Esophagus squamous epithelium (tissue), 5 donors: ENCODE measurements around the gene ALKBH3. TPM values are rescaled to one million over a fixed set of nuclear protein-coding genes. Genes with fewer than 3 reads are reported as not detected.

Experiments
- DNase-seq: peaks from one replicate; lab custom pipeline; 2025; lab: John Stamatoyannopoulos, UW
- H3K27ac ChIP-seq, 4 donors: fragments of 200-600 bp; sonication (generic); one replicate each; pipeline ENCODE4 v1.5.1; 2016 to 2019; ENCODE audit warnings: mild to moderate bottlenecking in 1 of 4
- H3K27me3 ChIP-seq, 4 donors: fragments of 200-600 bp; sonication (generic); 1 replicate in 3 of 4; 2 replicates in 1 of 4; pipeline versions ENCODE4 v1.5.1 to v1.6.0; 2017 to 2021; ENCODE audit warnings: antibody characterized with exemption in 1 of 4
- H3K36me3 ChIP-seq, 3 donors: fragments of 200-600 bp; sonication (generic); one replicate each; pipeline ENCODE4 v1.5.1; 2016 to 2019
- H3K4me1 ChIP-seq, 3 donors: fragments of 200-600 bp; sonication (generic); one replicate each; pipeline ENCODE4 v1.5.1; 2017 to 2019
- H3K4me3 ChIP-seq, 4 donors: fragments of 200-600 bp; sonication (generic); 1 replicate in 3 of 4; 2 replicates in 1 of 4; pipeline ENCODE4 v1.5.1; 2016 to 2019; ENCODE audit warnings: mild to moderate bottlenecking in 2 of 4, moderate library complexity in 1 of 4
- H3K9me3 ChIP-seq, 3 donors: fragments of 200-600 bp; sonication (generic); one replicate each; pipeline ENCODE4 v1.5.1; 2016 to 2019
- POLR2A ChIP-seq, 4 donors: fragments of 450-650 bp; IDR thresholded peaks; one replicate each; pipeline ENCODE4 v1.6.1; 2017; ENCODE audit warnings: antibody characterized with exemption in 4 of 4, mild to moderate bottlenecking in 4 of 4, moderate library complexity in 3 of 4
- WGBS, 2 donors: methylation state at CpG; one replicate each; pipeline ENCODE4 v1.1.5; 2018; 5-methylcytosine and 5-hydroxymethylcytosine counted together
- intact Hi-C: fragments of 100-400 bp; cut with DNase I; formaldehyde crosslinking; loops from one replicate; pipeline ENCODE4 v1.15.0; 2022
- total RNA-seq, 4 donors: library from RNA; depleted of rRNA; stranded (reverse); fragments of >200 nt; gene quantifications; one replicate each; pipeline ENCODE4 v1.1.0, GENCODE V29; 2016
- TF ChIP-seq, protein P1 (sequence below), 6 experiments: fragments of 450-650 bp in 4 of 6; fragments of 200-600 bp in 2 of 6; sonication (generic) in 2 of 6; IDR thresholded peaks; one replicate each; pipeline ENCODE4 v1.5.1; 2016 to 2019; ENCODE audit warnings: antibody characterized with exemption in 6 of 6, mild to moderate bottlenecking in 4 of 6, moderate library complexity in 4 of 6
- donor health status: DM: yes; HTN: yes; CAD: no.

ALKBH3 gene
- total RNA-seq, 4 donors from 2014 or later = 25.6 to 41.2 (median 30.7) TPM

DNA sequence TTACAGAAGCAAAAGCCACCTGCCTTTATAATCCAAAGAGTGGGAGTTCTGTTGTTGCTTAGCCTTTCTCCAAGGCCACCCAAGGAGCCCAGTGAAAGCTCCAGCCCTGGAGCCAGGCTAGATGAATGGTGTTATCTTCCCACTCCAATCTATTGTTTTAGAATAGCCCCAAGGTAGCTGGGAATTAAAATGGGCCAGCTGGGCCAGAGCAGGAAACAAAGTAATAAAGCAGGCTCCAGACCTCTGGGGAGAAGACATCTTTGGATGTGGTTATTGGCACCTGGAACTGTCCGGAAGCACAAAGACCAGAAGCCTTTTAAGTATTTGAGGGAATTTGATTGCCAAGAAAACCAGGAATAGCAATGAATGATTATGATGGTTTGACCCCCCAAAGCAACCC lies 70.6 kb downstream of the ALKBH3 start:
- intact Hi-C loops = no loop called here
- H3K36me3 ChIP-seq = no peaks in the 10 kb centered on the region
- TF ChIP-seq POLR2A (IDR thresholded peaks at IDR 0.05) = no peak
- TF ChIP-seq, protein P1, sequence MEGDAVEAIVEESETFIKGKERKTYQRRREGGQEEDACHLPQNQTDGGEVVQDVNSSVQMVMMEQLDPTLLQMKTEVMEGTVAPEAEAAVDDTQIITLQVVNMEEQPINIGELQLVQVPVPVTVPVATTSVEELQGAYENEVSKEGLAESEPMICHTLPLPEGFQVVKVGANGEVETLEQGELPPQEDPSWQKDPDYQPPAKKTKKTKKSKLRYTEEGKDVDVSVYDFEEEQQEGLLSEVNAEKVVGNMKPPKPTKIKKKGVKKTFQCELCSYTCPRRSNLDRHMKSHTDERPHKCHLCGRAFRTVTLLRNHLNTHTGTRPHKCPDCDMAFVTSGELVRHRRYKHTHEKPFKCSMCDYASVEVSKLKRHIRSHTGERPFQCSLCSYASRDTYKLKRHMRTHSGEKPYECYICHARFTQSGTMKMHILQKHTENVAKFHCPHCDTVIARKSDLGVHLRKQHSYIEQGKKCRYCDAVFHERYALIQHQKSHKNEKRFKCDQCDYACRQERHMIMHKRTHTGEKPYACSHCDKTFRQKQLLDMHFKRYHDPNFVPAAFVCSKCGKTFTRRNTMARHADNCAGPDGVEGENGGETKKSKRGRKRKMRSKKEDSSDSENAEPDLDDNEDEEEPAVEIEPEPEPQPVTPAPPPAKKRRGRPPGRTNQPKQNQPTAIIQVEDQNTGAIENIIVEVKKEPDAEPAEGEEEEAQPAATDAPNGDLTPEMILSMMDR (IDR thresholded peaks at IDR 0.05) = no peak
- no peaks in the 10 kb centered on the region for H3K9me3 ChIP-seq
- DNase-seq = no peak
- H3K27ac ChIP-seq = no peak overlapping the region
- no peaks in the 10 kb centered on the region for H3K4me1 ChIP-seq
- H3K27me3 ChIP-seq = peaks cover 0 to 22% (median 0%) of the 10 kb centered on the region in 4 donors
- H3K4me3 ChIP-seq = no peak overlapping the region
- WGBS, 2 donors = 67 to 73% methylated on average over 1 of the region's 1 CpG

- Histone ChIP-seq H3K4me1 (no peaks in the 10 kb centered on the region), H3K27ac (no peak overlapping the region), H3K4me3 (no peak overlapping the region), H3K36me3 (no peaks in the 10 kb centered on the region), H3K27me3 (peaks cover 0 to 16% (median 0%) of the 10 kb centered on the region in 4 donors), H3K9me3 (no peaks in the 10 kb centered on the region)
- intact Hi-C loops = no loop called here
- TF ChIP-seq POLR2A (IDR thresholded peaks at IDR 0.05) = no peak
- TF ChIP-seq, protein P1 (IDR thresholded peaks at IDR 0.05) = no peak
- DNase-seq = no peak
- whole genome bisulfite sequencing, 2 donors = 68 to 80% methylated on average over 6 of the region's 6 CpGs
Observed at GRCh38 chr11:43952020-43952400, 71.4 kb downstream of the ALKBH3 start.

DNA sequence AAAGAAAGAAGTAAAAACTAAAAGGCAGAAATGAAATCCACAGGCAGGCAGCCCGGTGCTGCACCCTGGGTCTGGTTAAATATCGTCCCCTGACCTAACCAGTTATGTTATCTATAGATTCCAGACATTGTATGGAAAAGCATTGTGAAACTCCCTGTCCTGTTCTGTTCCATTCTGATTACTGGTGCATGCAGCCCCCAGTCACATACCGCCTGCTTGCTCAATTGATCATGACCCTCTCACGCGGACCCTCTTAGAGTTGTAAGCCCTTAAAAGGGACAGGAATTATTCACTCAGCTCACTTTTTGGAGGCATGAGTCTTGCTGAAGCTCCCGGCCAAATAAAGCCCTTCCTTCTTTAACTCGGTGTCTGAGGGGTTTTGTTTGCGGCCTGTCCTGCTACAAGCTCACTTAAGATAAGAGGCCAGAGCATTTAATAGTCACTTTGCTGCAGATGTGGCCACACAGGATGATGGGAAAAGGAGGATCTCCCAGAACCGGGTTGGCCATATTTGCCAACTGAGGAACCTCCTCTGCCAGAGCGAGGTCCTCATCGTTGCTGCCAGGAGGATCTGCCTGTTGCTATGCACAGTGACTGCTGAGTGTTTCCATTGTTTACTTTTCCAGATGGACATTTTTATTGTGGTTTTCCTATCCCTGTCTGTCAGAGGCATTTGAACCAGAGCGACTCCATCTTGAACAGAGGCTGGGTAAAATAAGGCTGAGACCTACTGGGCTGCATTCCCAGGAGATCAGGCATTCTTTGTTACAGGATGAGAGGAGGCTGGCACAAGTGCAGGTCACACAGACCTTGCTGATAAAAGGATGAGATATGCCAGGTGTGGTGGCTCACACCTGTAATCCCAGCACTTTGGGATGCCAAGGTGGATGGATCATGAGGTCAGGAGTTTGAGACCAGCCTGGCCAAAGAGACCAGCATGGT lies 72.0 kb downstream of the ALKBH3 start:
- H3K36me3 ChIP-seq = no peaks in the 10 kb centered on the region
- H3K9me3 ChIP-seq = no peaks in the 10 kb centered on the region
- no peak overlapping the region for H3K27ac ChIP-seq
- TF ChIP-seq, protein P1 (IDR thresholded peaks at IDR 0.05) = no peak
- no peak for TF ChIP-seq POLR2A (IDR thresholded peaks at IDR 0.05)
- no peaks in the 10 kb centered on the region for H3K4me1 ChIP-seq
- peaks cover 0 to 11% (median 0%) of the 10 kb centered on the region in 4 donors for H3K27me3 ChIP-seq
- intact Hi-C loops = no loop called here
- no peak for DNase-seq
- no peak overlapping the region for H3K4me3 ChIP-seq
- 77 to 83% methylated on average over 9 to 12 of the region's 12 CpGs for WGBS, 2 donors

GRCh38 chr11:43953521-43953920 lies 72.9 kb downstream of the ALKBH3 start:
- 79 to 87% methylated on average over 6 of the region's 6 CpGs for WGBS, 2 donors
- intact Hi-C loops = no loop called here
- no peaks in the 10 kb centered on the region for H3K36me3 ChIP-seq
- no peak for TF ChIP-seq POLR2A (IDR thresholded peaks at IDR 0.05)
- TF ChIP-seq, protein P1 (IDR thresholded peaks at IDR 0.05) = no peak
- no peak overlapping the region for H3K27ac ChIP-seq
- no peaks in the 10 kb centered on the region for H3K9me3 ChIP-seq
- H3K4me1 ChIP-seq = no peaks in the 10 kb centered on the region
- H3K27me3 ChIP-seq = peaks cover 0 to 6% (median 0%) of the 10 kb centered on the region in 4 donors
- H3K4me3 ChIP-seq = no peak overlapping the region
- no peak for DNase-seq

DNA sequence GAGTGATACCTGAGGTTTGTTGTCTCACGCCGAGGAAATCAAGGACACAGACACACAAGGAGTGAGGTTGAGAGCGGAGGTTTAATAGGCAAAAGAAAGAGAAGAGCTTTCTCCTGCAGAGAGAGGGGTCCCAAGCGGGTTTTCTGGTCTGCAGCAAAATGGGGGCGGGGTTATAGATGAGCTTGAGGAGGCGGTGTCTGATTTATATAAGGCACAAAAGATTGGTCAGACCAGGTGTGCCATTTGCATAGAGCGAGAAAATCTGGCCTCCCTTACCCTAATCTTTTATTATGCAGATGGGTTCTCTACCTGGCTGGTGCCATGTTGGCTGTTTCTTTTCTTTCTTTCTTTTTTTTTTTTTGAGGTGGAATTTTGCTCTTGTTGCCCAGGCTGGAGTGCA lies 73.6 kb downstream of the ALKBH3 start:
- no peaks in the 10 kb centered on the region for H3K36me3 ChIP-seq
- no peak for TF ChIP-seq POLR2A (IDR thresholded peaks at IDR 0.05)
- TF ChIP-seq, protein P1 (IDR thresholded peaks at IDR 0.05) = no peak
- H3K9me3 ChIP-seq = no peaks in the 10 kb centered on the region
- 83 to 91% methylated on average over 7 of the region's 7 CpGs for WGBS, 2 donors
- intact Hi-C loops = no loop called here
- no peak overlapping the region for H3K4me3 ChIP-seq
- peaks cover 0 to 6% (median 0%) of the 10 kb centered on the region in 4 donors for H3K27me3 ChIP-seq
- no peaks in the 10 kb centered on the region for H3K4me1 ChIP-seq
- DNase-seq = no peak
- H3K27ac ChIP-seq = no peak overlapping the region
